Heart right ventricle (tissue), 16 donors: ENCODE results near the gene PPOX. TPM values are rescaled to one million over a fixed set of nuclear protein-coding genes. Genes with fewer than 3 reads are reported as not detected.

ENCODE experiments used
- ATAC-seq, 8 donors: fragments of 200-7000 bp; cut with Tn5 transposase; one replicate each; pipeline ENCODE4 v1.9.1; 2020; ENCODE audit warnings: mild to moderate bottlenecking in 8 of 8, moderate library complexity in 8 of 8, moderate number of reproducible peaks in 1 of 8
- DNase-seq, 2 donors: peaks; one replicate each; pipeline ENCODE4 v3.0.0-alpha.2; 2020
- H3K27ac ChIP-seq, 10 donors: fragments of 200-600 bp; sonication (generic) in 2 of 10; one replicate each; pipeline versions ENCODE4 v1.5.0 to v1.8.0; 2020 to 2022; ENCODE audit warnings: mild to moderate bottlenecking in 3 of 10
- H3K27me3 ChIP-seq, 7 donors: fragments of 200-600 bp; one replicate each; pipeline ENCODE4 v1.8.0; 2021 to 2022; ENCODE audit warnings: mild to moderate bottlenecking in 2 of 7
- H3K36me3 ChIP-seq, 9 donors: fragments of 200-600 bp; sonication (generic) in 1 of 9; one replicate each; pipeline versions ENCODE4 v1.5.0 to v1.8.0; 2020 to 2022; ENCODE audit warnings: mild to moderate bottlenecking in 2 of 9
- H3K4me1 ChIP-seq, 9 donors: fragments of 200-600 bp; sonication (generic) in 1 of 9; one replicate each; pipeline versions ENCODE4 v1.5.0 to v1.8.0; 2020 to 2022; ENCODE audit warnings: mild to moderate bottlenecking in 4 of 9
- H3K4me3 ChIP-seq, 10 donors: fragments of 200-600 bp; sonication (generic) in 2 of 10; one replicate each; pipeline versions ENCODE4 v1.5.0 to v1.8.0; 2020 to 2022; ENCODE audit warnings: mild to moderate bottlenecking in 7 of 10, moderate library complexity in 2 of 10
- H3K9me3 ChIP-seq, 11 donors: fragments of 200-600 bp in 10 of 11; sonication (generic) in 2 of 11; one replicate each; pipeline versions ENCODE4 v1.5.0 to v1.8.0; 2013 to 2022; ENCODE audit warnings: mild to moderate bottlenecking in 2 of 11, control low read depth in 1 of 11, moderate library complexity in 1 of 11
- WGBS, 2 donors: extraction: QIAGEN DNeasy Blood & Tissue Kit; methylation state at CpG; one replicate each; pipeline ENCODE4 v1.1.7; 2013; ENCODE audit warnings: inconsistent platforms in 1 of 2; 5-methylcytosine and 5-hydroxymethylcytosine counted together
- intact Hi-C, 10 donors: fragments of 100-400 bp; cut with DNase I; formaldehyde crosslinking; loops; one replicate each; pipeline versions ENCODE4 v1.11.1 to v1.14.2; 2022
- polyA plus RNA-seq, 2 donors: library from polyadenylated mRNA; stranded (reverse); fragments of 200-250 nt; gene quantifications; one replicate each; pipeline ENCODE4 v1.2.3, GENCODE V29; 2013
- total RNA-seq, 10 donors: library from RNA; stranded (reverse); fragmentation: NEBNext Ultra II Directional in 3 of 10; extraction: Animal tissue kit (Norgen Biotek cat#: 25700) in 3 of 10; gene quantifications; one replicate each; pipeline versions ENCODE4 v1.2.1 to v1.2.4, GENCODE V29; 2021 to 2023
- TF ChIP-seq, protein P1 (sequence below), 9 donors: fragments of 200-600 bp; sonication (generic) in 2 of 9; IDR thresholded peaks; one replicate each; pipeline versions ENCODE4 v1.5.0 to v1.8.0; 2021 to 2022; ENCODE audit warnings: antibody characterized with exemption in 9 of 9, mild to moderate bottlenecking in 5 of 9, moderate library complexity in 1 of 9
- donor health status: Arrhythmogenic right ventricular cardiomyopathy.
- donor health status: ischemic (EF 13 %, LVEDD 7.1; RV severe dilation, severe dysfunction).
- donor health status: healthy with polysubstance abuse.
- donor health status: DM: no; HTN: yes; CAD: no.
- donor health status: DM: no; HTN: no; CAD: no.
- donor health status: ischemic (EF 25% LVEDD 6.9; RV normal size, moderate dysfunction).
- donor health status: ischemic (EF 25% LVEDD 5.7; RV mildly dilated, moderate dysfunction).
- donor health status: healthy.
- donor health status: DM: yes; HTN: yes; CAD: no.
- donor health status: Ischemic cardiomyopathy.
- donor health status: ischemic (EF 35%, LVEDD 5.7; RV mildly dilated, moderate dysfunction).
- donor health status: nonischemic (EF 11% LVEDD 7.7; RV severe dilation, severe dysfunction).
- donor health status: DM: yes; HTN: yes; CAD: no.
- donor health status: PGD.
- donor health status: ischemic (EF 29% LVEDD 5.4; RV normal size, mild dysfunction).
- donor health status: nonischemic (EF 23%, LVEDD 6.1; RV moderate dilation, normal function).

The PPOX gene
- total and polyA plus RNA-seq, 12 donors, result 8.5 to 58.5 (median 15.0) TPM

DNA sequence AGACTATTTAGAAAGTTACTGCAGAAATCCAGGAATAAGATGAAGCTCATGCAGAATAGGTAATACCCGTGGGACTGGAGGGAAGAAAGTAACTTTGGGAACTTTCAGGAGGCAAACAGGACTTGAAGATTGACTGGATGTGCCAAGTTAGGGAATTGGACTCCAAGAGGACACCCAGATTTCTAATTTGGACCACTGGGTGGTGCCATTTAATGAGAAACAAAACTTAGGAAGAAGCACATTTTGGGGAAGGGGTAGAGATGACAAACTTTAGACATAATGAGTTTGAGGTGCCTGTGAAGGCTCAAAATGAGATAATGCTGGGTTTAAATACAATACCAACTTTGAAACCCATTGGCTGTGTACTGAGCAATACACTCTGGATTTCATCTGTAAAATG, 14.4 kb downstream of the PPOX start:
- no peaks in the 10 kb centered on the region for H3K27me3 ChIP-seq
- DNase-seq (no peak), ATAC-seq (no peak)
- 51 to 62% methylated on average over 1 of the region's 1 CpG for WGBS, 2 donors
- TF ChIP-seq, protein P1, sequence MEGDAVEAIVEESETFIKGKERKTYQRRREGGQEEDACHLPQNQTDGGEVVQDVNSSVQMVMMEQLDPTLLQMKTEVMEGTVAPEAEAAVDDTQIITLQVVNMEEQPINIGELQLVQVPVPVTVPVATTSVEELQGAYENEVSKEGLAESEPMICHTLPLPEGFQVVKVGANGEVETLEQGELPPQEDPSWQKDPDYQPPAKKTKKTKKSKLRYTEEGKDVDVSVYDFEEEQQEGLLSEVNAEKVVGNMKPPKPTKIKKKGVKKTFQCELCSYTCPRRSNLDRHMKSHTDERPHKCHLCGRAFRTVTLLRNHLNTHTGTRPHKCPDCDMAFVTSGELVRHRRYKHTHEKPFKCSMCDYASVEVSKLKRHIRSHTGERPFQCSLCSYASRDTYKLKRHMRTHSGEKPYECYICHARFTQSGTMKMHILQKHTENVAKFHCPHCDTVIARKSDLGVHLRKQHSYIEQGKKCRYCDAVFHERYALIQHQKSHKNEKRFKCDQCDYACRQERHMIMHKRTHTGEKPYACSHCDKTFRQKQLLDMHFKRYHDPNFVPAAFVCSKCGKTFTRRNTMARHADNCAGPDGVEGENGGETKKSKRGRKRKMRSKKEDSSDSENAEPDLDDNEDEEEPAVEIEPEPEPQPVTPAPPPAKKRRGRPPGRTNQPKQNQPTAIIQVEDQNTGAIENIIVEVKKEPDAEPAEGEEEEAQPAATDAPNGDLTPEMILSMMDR (IDR thresholded peaks at IDR 0.05), result peak in 4 of 9 donors; percentile 39 to 51 (median 44)
- peaks cover 0 to 7% (median 0%) of the 10 kb centered on the region in 9 donors for H3K36me3 ChIP-seq
- H3K9me3 ChIP-seq, result no peaks in the 10 kb centered on the region
- no peak overlapping the region for H3K4me3 ChIP-seq
- peak overlapping the region in 1 of 10 donors; percentile 45 for H3K27ac ChIP-seq
- intact Hi-C loops, result no loop called here
- H3K4me1 ChIP-seq, result peaks cover 5 to 70% (median 25%) of the 10 kb centered on the region in 9 donors

DNA sequence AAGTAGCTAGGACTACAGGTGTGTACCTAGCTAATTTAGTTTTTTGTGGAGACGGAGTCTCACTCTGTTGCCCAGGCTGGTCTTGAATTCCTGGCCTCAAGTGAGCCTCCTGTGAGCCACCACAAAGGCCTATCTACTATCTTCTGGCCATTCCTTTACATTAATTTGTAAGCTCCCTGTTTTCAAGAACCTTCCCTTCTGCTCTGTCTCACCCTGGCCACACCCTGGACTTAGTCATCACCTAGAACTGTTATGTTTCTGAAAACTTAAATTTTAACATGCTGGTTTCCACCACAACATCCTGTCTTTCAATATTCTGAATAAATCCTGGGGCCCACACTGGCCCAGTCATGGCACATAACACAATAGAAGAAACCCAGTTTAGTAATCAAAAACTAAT, 16.0 kb downstream of the PPOX start:
- WGBS, 2 donors, result 92 to 100% methylated on average over 1 of the region's 1 CpG

DNA sequence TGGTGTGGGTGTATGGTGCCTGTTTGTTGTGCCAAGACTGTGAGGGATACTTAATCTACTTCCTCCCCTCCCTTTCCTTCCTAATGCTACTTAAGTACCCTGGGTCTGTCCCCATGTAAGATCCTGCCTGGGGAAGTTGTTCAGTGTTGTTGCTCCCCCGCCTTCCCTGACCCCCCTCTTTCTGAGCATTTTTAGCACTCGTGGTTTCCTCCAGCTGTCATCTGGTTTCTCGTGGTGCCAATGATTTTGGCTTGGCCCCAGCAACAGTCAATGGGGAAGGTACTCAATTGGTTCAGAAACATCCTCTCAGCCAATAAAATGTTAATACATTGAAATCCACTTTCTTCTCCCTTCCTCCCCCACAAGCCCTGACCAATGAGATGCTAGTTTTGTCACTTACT, 19.1 kb downstream of the PPOX start:
- TF ChIP-seq, protein P1 (IDR thresholded peaks at IDR 0.05), result no peak
- Histone ChIP-seq H3K4me1 (peaks cover 8 to 94% (median 28%) of the 10 kb centered on the region in 9 donors), H3K36me3 (peaks cover 0 to 13% (median 0%) of the 10 kb centered on the region in 9 donors), H3K4me3 (no peak overlapping the region), H3K9me3 (no peaks in the 10 kb centered on the region), H3K27me3 (no peaks in the 10 kb centered on the region), H3K27ac (peak overlapping the region in 9 of 10 donors; percentile 61 to 88 (median 75))
- DNase-seq, result peak; percentile 62 to 91
- peak; percentile 69 to 93 (median 90) for ATAC-seq
- WGBS, 2 donors, result 0 to 1% methylated on average over 3 of the region's 3 CpGs
- intact Hi-C loops, result no loop called here

More for the DNA sequence above, 16.0 kb downstream of the PPOX start:
- Histone ChIP-seq H3K27me3 (no peaks in the 10 kb centered on the region), H3K9me3 (no peaks in the 10 kb centered on the region), H3K36me3 (no peaks in the 10 kb centered on the region), H3K27ac (peak overlapping the region in 2 of 10 donors; percentile 37 to 87), H3K4me1 (peaks cover 8 to 73% (median 28%) of the 10 kb centered on the region in 9 donors), H3K4me3 (no peak overlapping the region)
- TF ChIP-seq, protein P1 (IDR thresholded peaks at IDR 0.05), result no peak
- intact Hi-C loops, result no loop called here
- ATAC-seq (no peak), DNase-seq (no peak)

DNA sequence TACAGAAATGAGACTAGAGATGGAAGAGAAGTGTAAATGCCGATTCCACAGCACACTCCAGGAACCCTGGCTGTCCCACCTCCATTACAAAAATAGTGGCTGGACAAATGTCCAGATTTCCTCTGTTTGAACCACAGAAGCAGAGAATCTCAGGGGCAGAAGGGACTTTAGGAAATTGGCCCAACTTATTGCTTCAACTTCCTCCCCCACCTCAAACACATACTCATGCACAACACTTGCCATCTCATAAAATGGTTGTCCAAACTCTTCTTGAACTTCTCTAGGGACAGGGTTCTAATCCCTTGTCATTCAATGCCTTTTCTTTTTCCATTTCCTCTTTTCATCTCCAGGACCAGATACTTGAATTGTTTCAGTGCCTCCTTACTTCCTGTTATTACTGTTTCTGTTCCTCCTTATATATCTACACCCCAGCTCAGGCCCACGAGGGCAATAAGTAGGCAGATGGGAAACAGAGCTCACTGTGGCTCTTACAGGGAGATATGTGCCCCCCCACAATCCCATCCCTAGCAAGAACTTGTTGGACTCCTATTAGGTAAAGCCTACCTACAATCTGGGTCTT, 19.6 kb downstream of the PPOX start:
- no peaks in the 10 kb centered on the region for H3K9me3 ChIP-seq
- peak overlapping the region; percentile 39 to 88 (median 74) for H3K27ac ChIP-seq
- TF ChIP-seq, protein P1 (IDR thresholded peaks at IDR 0.05), result no peak
- H3K4me3 ChIP-seq, result no peak overlapping the region
- peaks cover 0 to 18% (median 0%) of the 10 kb centered on the region in 9 donors for H3K36me3 ChIP-seq
- 18 to 42% methylated on average over 2 of the region's 2 CpGs for WGBS, 2 donors
- H3K27me3 ChIP-seq, result no peaks in the 10 kb centered on the region
- no peak for DNase-seq
- peak in 7 of 8 donors; percentile 10 to 44 (median 17) for ATAC-seq
- H3K4me1 ChIP-seq, result peaks cover 8 to 89% (median 28%) of the 10 kb centered on the region in 9 donors
- intact Hi-C loops, result no loop called here
